ENCODE measurements around the gene SH3BP4.

Gene SH3BP4

GRCh38 chr2:234986390-234986789 is 34.6 kb downstream of the SH3BP4 start:
- no peak for DNase-seq

DNA sequence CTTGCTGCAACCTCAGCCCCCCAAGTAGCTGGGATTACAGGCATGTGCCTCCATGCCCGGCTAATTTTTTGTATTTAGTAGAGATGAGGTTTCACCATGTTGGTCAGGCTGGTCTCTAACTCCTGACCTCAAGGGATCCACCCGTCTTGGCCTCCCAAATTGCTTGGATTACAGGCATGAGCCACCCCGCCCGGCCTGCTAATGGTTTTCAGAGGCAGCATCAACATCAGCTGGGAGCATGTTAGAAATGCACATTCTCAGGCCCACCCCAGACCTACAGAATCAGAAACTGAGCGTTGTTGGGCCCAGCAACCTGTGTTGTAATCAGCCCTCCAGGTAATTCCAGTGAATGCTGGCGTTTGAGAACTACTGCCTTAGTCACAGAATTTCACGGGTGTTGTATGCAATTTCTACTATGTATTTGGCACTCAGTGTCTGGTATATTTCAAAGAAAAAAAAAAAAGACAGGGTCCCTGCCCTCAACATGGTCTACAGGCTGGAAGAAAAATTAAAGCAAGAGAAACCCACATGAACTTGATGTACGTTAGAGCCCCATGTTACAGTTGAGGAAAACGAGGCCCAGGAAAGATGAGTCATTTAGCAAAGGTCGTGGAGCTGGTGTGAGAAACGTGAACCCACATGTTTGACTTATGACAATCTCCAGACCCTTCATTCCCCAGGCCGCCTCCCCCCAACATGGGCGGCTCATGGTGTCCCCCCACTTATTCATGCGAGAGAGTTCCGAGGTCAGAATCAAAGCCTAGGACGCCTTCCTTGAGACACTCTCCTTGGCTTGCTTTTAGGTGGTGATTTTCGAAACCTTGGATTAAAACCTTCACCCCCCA is 35.3 kb downstream of the SH3BP4 start:
- DNase-seq: no peak

DNA sequence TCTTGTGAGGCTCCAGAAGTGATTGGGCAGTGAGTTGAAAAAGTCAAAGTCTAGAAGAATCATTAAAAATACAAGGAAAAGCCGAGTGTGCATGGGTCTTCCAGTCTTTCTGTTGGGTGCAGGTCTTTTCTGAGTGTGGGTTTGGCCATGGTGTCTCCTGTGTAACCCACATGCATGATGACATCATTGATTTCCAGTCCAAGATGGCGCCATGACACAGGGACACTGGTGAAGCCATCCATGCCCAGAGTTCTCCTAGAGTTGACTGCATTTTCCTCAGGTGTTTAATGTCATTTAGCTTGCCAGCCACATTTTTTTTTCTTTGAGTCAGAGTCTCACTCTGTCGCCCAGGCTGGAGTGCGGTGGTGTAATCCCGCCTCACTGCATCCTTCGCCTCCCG is 35.9 kb downstream of the SH3BP4 start:
- no peak for DNase-seq

DNA sequence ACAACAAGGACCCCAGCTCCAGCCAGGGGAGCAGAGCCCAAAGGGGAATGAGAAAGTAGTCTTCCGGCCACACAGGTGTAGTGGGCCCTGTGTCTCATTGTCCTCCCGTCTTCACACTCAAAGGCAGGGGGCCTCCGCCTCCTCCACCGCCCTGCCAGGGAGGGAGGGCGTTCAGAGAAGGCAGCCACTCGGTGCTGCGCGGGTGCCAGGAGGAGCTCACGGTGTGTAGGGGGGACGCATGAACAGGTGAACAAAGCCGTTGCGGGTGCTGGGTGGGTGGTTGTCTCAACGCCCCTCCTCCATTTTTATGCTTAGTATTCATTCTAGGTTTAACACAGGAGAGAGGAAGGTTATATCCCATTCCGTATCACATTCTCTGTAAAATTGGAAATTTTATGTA is 36.7 kb downstream of the SH3BP4 start:
- no peak for DNase-seq

DNA sequence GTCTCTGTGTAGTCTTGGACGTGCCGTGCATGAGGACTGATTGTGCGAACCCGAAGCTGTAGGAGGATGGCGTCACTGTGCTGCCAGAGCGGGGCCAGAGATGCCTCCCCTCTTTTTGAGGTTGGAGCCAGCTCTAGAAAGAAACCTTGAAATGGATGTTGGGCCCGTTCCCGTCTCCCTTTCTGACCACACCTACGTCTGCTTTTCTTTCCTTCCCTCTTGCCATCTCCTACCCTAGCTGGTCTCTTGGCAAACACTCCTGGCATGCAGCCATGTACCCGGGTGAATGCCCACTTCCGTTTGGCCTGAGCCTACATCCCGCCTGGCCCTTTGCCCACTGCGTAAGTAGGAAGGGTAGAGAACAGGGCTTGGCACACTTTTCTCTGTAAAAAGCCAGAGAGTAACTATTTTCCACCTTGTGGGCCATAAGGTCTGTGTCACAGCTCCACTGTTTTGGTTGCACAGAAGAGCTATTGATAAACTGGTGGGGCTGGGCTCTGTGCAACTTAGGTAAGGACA is 37.4 kb downstream of the SH3BP4 start:
- DNase-seq: peak; percentile 52

- DNase-seq: no peak
Observed at GRCh38 chr2:234990300-234990699, 38.5 kb downstream of the SH3BP4 start.

DNA sequence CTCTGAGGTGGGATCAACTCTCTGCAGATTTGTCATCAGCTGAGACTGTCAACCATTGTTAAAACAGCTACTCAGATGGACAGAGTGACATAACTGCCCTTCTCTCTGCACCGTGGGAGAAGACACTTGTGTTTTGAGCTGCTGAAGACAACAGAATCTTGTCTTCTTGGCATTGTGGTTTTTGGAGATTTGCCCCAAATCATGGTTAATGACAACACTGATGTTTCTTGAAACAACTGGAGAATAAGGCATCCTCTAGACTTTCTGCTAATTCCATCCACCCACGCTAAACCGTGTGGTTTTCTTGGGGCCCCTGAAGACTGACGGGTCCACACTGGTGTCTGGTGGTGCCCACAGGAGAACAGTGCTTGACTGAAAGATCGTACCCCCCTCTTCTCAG is 39.5 kb downstream of the SH3BP4 start:
- no peak for DNase-seq

- no peak for DNase-seq
Observed at GRCh38 chr2:234991793-234992192, 40.0 kb downstream of the SH3BP4 start.

- DNase-seq: no peak
Observed at GRCh38 chr2:234992196-234992595, 40.4 kb downstream of the SH3BP4 start.

GRCh38 chr2:234992624-234993349 is 41.0 kb downstream of the SH3BP4 start:
- no peak for DNase-seq

GRCh38 chr2:234993541-234993981 is 41.7 kb downstream of the SH3BP4 start:
- DNase-seq: no peak

DNA sequence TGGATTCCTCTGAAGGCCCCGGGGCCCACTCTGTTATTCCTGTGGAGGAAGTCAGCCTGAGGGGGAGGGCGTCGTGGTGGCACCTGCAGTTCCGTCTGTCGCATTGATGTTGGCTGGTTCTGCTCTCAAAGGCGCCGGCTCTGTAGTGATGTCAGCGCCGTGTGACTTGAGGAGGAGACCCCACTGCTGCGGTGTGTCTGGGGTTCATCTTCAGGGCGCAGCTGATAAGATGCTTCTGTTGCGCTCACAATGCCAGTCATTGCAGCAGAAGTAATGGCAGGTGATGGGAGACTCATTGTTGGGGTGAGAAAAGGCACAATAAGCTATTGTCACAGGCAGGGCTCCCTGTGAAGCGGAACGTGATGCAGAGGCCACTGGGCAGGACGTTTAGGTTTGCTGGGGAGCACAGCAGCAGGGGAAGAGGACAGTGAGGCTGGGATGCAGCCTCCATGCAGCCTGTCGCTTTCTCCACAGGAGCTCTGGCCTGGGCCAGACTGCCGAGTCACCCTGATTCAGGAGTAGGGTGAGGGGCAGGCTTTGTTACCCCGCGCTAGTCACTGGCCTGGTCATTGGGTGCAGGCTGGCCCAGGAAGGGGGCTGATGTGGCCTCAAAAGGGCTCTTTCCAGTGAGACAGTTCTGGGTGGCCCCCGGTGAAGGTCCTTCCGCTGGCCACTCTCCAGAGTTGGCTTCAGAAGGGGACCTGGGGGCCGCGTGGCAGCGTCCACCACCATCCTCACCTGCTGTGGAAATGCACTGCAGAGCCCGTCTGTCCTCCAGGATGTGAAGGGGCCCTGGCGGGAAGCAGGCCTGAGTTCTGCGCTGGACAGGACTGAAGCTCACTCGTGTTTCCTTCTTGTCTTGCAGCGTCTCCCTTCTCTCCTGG is 42.9 kb downstream of the SH3BP4 start:
- peak; percentile 26 for DNase-seq

- no peak for DNase-seq
Observed at GRCh38 chr2:234995332-234996068, 43.7 kb downstream of the SH3BP4 start.

DNA sequence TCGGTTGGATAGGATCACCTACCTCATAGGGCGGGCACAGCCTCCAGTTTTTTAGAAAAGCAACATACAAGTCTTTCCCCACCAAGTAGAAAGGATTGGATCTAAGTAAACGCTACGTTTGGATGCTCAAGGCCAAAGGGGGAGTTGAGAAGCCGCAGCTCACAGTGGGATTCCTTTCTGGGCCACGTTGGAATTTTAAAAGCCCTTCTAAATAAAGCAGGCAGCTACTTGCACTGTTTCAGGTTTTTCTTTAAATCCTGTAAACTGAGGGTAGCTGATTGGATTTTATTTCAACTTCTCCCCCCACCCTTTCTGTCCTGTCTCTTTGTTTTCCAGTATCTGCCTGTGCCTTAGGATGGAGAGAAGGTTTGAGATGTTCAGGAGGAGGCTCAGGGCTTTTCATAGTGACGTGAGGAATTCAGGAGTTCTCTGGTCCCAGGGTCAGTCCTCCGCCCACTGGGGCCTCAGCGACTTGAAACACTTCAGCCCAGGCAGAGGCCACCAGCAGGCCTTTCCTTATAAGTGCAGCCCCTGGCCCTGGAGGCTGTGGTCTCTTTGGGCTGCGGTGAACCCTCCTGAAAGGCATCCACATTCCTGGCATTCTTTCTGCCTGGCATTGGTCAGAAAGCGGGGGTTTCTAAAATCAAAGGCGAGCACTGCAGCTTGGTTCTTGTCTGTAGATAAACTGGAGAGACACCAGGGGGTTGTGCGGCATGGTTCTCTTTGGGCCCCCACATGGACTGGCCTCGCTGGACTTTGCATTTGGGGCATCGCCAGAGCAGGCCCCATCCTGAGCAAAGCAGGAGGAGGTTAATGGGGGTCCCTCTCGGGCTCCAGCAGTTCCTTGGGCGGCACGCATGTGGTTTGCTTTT is 44.5 kb downstream of the SH3BP4 start:
- DNase-seq: no peak

DNA sequence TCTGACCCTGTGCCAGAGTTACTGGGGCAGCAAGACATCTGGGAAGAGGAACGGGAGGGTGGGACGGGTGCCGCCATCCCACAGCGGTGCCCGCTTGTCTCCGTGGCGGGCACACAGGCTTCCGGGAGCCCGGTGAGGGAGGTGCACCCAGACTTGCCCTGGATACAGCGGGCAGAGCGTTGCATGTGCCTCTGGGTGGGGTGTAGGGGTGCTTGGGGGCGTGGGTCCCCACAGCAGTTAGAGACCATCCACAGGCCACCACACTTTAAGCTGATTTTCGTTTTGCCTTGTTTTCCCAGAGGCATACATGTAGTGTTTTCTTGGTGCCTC is 45.1 kb downstream of the SH3BP4 start:
- no peak for DNase-seq

DNA sequence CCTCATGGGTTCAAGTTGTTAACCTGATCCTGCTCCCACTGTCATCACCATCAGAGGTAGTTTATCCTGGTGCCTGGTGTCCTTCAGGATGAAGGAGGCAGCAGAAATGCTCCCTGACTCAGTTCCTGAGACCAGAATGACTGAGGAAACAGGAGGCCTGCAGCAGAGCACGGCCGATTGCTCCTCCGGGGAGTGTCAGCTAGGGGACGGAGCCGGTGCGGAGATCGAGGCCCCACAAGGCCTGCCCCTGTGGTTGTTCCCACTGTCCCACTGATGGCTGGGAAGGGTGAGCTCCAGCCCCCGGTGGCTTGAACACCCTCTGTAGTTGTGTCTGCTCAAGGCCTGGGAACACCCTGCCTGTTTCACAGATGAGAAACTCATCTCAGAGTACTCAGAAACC is 45.6 kb downstream of the SH3BP4 start:
- no peak for DNase-seq

- no peak for DNase-seq
Observed at GRCh38 chr2:234998404-234999211, 46.8 kb downstream of the SH3BP4 start.

DNA sequence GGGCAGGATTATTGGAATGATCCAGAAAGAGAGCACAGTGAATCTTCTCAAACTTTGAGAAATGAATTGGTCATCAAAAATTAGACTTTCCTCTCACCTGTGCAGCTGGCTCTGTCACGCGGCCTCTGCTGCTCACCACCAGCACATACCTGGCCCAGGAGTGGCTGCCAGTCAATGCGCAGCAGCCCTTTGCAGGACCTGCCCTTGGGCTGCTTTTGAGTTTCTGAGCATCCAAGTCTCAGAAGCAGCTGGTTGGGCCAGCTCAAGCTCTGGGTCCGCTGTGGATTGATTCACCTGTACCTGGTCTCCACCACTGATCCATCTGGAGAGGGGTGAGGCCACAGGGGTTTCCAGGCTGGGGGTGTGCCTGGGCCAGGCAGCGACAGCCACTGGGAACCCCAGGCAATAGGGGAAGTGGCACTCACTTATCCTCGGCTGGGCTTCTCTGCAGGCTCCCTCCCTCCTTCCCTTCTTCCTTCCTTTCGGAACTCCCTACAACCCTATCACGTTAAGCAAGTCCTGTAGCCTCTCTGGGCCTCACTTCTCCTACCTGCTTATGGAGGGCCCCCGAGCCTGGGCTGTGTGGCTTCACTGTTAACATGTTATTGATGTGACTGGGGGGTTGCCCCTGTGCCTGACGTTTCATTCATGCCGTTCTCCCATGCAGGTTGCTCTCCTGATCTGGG is 48.1 kb downstream of the SH3BP4 start:
- no peak for DNase-seq

GRCh38 chr2:235000426-235001236 is 48.8 kb downstream of the SH3BP4 start:
- no peak for DNase-seq

Data from NCI-H774 (cell line).